HT-29 (cell line): ENCODE measurements around the gene RPL41. TPM values are rescaled to one million over a fixed set of nuclear protein-coding genes. Genes with fewer than 3 reads are reported as not detected.

ENCODE experiments used
- DNase-seq: peaks from one replicate; pipeline ENCODE4 v3.0.0-alpha.2; 2015; ENCODE audit warnings: low spot score
- total RNA-seq: library from RNA; depleted of rRNA; stranded (reverse); fragments of >200 nt; shearing (Covaris generic); gene quantifications from 2 replicates; pipeline ENCODE4 v1.2.3, GENCODE V29; 2014

RPL41 gene
- total RNA-seq, 1 experiment from 2014 or later, result 3,623 TPM

DNA sequence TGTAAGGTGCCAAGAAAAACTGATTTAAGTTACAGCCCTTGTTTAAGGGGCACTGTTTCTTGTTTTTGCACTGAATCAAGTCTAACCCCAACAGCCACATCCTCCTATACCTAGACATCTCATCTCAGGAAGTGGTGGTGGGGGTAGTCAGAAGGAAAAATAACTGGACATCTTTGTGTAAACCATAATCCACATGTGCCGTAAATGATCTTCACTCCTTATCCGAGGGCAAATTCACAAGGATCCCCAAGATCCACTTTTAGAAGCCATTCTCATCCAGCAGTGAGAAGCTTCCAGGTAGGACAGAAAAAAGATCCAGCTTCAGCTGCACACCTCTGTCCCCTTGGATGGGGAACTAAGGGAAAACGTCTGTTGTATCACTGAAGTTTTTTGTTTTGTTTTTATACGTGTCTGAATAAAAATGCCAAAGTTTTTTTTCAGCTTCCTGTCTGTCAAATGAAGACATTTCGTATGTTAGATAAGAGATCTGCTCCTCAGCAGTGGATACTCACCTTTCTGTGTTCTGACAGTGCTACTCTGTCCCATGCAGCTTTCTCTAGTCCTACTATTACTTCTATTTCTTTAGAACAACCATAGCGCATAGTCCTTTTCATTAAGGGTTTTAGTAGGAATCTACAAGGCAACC is 13.2 kb upstream of the RPL41 start:
- no peak for DNase-seq

DNA sequence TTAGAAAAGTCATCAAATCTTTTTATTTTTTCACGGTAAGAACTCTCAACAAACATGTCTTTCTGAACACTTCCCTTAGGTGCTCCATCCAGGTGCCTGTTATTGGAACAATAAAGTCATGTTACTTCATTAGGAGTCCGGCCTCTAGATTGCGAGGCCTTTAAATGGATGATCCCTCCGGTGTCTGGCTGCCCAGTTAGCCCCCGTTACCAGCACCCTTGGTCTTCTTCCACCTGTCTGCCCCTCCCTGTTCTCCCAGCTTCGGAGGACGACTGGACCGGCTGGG is 12.7 kb upstream of the RPL41 start:
- DNase-seq, result no peak

DNA sequence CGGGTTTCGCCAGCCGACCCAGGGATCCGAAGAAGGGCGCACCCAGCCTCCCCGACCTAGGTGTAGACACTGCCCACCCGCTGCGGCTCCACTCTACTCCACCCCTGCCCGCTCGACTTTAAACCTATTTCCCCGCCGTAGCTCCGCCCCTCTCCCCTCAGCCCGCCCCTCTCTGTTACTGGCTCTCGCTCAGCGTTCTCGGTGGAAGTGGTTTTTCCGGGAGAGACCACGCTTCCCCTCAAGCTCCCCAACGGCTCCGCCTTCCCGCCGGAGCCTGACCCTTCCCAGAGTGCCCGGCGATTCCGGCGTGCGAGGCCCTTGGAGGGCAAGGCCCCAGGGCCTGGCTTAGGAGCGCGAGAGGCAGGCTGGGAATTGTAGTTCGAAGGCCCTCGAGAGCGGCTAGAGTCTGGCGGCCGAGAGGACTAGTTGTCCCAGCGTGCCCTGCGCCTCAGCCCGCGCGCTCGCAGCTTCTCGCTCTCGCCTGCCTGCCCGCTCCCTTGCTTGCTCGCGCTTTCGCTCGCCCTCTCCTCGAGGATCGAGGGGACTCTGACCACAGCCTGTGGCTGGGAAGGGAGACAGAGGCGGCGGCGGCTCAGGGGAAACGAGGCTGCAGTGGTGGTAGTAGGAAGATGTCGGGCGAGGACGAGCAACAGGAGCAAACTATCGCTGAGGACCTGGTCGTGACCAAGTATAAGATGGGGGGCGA is 12.2 kb upstream of the RPL41 start, which contains the start of gene PA2G4:
Gene PA2G4 (plus strand): TSS at position 451 of the 706 bp plus-strand sequence. CDS start 179 bp downstream, at position 630.
- peak; percentile 99 for DNase-seq

DNA sequence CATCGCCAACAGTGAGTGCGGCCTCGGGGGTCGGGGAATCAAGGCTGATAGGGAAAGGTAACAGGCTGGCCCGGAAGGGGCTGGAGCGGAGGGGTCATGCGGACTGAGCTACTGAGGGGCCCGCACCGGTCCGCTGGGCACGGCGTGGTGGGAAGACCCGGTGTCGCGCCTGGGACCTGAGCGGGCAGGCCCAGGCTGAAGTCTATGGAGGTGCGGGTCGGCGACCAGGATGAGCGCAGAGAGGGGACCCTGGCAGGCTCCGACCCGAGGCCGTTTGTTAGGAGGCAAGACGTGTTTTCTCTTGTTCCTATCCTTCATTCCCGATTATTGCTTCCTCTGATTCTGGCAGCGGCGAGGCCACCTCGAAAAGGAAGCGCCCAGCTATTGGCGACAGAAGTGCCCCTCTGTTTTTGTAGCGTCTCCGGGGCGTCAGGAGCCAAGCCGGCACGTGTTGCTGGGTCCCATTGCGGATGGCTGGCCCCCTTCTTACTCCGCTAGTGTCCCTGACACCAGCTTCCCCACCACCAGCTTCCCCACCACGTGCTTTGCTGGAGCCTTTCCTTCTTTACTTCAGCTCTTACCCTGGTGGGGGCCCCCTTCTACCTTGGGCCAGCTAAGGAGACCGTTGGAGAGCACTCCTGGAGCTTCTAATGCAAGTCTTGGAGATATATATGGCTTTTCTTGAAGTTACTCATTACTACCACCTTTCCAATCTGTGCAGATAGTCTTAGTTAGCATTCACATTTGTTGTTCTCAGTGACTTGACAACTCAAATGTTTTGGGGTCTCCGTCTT is 11.4 kb upstream of the RPL41 start:
- peak; percentile 51 for DNase-seq

DNA sequence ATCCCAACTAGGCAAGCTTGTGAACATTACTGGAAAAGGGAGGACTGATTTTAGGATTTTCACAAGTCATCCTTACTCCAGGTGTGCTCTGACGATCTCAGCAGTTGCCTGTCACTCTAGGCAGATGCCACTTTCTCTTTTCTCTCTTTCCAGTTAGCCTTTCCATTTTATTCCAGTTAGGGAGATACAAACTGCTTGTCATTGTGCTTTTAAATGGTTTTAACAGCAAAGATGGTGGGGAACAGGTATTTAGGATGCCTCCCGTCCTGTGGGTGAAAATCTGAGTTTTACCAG is 10.9 kb upstream of the RPL41 start:
- DNase-seq, result no peak

DNA sequence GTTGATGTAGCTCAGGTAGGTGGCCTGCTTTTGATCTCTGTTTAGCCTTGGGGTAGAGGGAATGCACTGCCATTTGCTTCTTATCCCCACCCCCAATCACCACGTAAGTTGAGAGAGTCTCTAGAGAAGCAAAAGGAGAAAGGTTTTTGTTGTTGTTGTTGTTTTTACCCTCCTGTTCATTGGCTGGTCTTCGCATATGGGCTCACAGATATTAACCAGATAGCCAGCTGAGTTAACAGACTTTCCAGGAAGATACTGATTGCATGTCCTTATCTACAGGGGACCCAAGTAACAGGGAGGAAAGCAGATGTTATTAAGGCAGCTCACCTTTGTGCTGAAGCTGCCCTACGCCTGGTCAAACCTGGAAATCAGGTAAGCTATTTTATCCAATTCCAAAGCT is 9.2 kb upstream of the RPL41 start:
- no peak for DNase-seq

DNA sequence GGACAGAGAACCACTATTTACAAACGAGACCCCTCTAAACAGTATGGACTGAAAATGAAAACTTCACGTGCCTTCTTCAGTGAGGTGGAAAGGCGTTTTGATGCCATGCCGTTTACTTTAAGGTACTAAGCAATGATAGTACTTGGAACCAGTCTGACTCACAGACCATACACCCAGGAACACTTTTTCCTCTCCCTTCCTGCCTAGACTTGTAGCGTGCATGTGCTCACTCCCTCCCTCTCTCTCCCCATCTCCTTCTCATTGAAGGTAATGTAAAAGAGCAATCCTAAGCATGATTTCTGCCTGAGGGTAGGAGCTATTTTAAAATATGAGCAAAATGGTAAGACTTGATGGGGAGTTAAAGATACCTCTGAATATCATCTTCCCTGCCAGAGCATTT is 5.9 kb upstream of the RPL41 start:
- DNase-seq, result no peak

DNA sequence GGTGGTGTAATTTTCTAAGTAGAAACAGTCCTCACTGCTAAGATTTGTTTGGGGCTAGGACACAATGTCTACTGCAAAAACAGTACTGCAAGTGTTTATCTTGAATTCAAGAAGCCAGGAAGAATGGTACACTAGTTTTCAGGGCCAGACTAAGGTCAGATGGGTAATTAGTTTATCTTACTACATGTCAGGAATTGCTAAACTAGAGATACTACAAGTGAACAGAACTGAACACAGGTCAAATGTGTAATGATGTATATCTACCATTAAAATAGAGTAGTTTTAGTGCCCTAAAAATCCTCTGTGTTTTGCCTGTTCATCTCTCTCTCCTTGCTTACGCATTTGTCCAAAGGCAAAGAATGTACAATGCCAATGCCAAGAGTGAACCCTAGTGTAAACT is 2.3 kb upstream of the RPL41 start:
- DNase-seq, result peak; percentile 3

DNA sequence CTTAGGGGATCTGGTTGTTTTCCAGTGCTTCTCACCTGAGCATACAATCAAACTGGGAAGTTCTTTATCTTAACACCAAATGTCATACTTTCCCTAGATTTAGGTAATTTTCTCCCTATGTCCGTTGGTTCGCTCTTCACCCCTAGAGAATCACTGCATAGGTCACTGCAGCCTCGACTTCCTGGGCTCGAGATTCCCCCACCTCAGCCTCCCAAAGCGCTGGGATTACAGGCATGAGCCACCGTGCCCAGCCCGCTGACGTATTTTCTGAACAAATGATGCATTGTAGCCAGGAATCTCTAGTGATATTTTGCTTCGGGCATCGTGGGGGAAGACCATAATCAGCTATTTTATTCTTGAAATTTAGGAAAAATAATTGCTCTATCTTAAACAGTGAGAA is 1.1 kb upstream of the RPL41 start:
- peak; percentile 13 for DNase-seq

DNA sequence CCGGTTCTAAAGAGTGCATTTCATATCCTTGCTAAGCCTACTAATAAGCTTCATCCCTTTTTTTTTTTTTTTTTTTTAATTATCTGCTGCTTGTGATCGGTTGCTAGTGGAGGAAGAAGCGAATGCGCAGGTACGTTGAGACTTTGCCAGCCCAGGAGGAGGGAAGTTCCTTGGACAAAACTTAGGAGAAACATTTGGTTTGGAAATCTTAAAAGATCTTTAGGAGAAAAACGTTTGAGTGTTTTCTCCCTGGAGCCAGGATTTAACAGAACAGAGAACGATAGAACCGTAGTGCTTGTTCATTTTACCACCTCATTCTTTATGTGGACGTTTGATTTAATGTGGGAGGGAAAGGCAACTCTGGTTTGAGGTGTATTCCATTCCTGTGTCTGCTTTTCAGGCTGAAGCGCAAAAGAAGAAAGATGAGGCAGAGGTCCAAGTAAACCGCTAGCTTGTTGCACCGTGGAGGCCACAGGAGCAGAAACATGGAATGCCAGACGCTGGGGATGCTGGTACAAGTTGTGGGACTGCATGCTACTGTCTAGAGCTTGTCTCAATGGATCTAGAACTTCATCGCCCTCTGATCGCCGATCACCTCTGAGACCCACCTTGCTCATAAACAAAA is 761 bp downstream of the RPL41 start:
- DNase-seq, result peak; percentile 39

DNA sequence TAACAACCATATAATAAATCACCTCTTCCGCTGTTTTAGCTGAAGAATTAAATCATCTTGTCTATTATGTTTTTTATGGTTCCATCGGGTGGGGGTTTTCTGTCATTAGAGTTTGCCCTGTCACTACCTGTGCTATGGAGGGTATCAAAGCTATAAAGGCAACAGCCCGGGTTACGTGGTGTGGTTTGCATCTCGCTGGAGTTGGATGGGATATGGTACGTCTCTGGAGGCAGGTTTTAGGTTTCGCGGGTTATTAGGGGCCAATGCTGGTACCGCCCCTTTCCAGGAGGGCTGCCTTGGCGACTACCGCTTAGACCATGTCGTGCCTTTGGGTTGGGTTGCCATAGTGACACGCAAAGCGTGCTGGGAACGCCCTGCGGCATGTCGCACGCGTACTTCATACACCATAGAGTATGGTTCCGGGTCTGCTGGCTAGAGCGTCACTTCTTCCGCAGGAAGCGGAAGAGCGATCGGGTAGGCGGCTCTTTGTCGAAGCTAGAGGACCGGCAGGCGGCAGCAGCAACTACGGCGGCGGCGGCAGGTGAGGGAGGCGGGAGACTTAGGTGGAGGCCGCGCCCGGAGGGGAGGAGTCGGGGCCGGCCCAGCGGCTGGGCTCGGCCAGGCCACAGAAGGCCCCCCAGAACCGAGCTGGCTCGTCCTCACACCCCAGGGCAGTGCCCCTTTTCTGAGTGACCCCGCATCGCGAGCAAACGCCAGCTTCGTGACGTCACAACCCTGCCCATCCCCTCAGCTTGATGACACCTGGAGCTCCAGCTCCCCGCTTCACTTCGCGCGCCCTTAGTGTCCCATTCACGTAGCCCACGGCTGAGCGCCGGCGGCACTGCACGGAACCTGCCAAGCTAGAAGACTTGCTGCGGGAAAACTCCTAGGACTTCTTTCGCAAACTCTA is 1.6 kb downstream of the RPL41 start, which contains the start of gene ZC3H10:
Gene ZC3H10 (plus strand): TSS at position 489 of the 910 bp plus-strand sequence. CDS start 2,297 bp downstream, outside the sequence.
- DNase-seq, result peak; percentile 98

DNA sequence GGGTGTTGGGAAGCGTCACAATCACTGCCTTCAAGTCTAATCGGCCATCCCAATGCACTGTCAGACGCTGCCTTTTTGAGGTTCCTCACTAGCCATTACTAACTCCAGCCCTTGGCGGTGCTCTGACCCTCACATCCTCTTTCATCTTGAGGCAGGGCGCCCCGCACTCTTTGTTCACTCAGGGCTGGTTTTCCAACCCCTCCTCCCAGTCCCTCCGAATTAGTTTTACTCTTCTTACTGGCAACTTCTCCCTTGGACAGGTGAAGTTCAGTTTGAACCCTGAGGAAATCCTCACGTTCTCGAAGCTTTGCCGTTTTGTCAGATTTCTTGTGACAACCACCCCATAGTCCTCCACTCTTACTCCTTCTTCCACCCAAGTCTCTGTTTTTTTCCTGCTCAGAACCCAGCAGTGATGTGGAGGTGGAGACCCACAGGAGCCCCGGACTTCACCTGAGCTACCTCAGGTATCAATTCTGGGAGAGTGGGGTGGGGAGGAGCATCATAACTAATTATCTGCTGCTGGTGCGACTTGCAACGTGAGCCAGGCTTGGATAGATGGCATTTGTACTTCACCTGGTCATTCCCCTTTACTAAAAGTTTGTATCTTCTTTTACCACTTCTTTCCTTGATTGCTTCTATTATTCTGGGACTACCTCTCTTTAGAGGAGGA is 2.4 kb downstream of the RPL41 start:
- no peak for DNase-seq

DNA sequence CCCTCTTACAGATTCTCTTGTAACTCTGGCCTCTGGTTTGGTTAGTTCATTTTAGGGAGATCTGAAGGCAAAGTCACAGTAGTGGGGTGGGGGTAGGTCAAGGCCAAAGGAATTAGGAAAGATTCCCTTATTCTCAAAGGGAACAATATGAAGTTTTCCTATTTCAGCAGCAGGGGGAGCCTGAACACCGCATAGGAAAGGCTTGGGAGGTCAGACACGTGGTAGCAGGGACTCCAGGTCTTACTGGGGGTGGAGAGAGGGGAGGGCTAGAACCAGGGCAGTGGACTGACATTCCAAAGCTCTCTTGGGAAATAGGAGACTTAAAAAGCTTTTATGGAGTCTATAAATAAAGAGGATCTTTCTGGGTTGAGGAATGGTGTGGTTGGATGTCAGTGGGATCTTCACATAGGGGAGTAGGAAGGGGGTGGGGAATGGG is 2.9 kb downstream of the RPL41 start:
- peak; percentile 90 for DNase-seq

DNA sequence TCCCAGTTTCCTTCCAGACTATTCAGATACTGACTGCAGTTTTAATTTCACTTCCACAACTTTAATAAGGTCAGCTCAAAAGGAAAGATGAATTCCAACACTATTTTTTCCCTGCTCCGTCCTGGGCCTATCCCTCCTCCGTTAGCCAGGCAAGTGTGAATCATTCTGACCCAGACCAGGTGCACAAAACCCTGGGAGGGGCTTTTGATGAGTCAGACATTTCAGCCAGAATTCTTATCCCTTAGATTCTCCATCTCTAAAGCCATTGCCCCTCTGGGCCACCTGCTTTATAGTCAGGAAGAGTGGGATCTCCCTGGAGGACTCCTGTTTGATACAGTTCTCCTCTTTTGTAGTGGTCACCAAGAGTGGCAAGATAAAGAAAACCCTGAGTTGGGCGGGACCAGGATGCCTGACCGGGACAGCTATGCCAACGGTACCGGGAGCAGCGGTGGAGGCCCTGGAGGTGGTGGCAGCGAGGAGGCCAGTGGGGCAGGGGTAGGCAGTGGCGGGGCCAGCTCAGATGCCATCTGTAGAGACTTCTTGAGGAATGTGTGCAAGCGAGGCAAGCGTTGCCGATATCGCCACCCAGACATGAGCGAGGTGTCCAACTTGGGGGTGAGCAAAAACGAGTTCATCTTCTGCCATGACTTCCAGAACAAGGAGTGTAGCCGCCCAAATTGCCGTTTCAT is 3.9 kb downstream of the RPL41 start:
- no peak for DNase-seq

DNA sequence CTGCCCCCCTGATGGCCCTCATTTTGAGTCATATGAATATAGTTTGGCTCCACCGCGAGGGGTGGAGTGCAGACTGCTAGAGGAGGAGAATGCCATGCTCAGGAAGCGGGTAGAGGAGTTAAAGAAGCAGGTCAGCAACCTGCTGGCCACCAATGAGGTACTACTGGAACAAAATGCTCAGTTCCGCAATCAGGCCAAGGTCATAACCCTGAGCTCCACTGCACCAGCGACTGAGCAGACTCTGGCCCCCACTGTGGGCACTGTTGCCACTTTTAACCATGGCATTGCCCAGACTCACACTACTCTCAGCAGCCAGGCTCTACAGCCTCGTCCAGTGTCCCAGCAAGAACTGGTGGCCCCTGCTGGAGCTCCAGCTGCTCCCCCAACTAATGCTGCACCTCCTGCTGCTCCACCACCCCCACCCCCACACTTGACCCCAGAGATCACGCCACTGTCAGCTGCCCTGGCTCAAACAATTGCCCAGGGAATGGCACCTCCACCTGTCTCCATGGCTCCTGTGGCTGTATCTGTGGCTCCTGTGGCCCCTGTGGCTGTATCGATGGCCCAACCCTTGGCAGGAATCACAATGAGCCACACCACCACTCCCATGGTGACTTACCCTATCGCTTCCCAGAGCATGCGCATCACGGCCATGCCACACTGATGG is 4.9 kb downstream of the RPL41 start:
- DNase-seq, result no peak

DNA sequence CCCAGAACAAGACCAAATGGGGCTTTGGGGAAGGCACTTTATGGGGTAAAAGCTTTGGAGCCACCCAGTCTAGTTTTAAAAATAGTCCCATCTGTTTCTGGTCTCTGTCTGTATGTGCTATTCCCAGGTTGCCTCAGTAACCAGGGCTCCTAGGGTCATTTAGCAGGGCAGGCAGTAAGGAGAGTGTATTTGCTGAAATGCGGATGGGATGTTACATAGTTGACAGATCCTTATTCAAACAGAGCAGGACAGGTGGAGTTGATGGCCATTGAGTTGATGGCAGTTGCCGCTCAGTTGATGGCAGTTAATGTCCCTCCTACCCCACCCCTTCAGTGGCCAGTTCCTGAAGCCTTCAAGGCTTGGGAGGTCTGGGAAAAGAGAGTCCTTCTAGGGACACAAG is 6.2 kb downstream of the RPL41 start:
- DNase-seq, result no peak

DNA sequence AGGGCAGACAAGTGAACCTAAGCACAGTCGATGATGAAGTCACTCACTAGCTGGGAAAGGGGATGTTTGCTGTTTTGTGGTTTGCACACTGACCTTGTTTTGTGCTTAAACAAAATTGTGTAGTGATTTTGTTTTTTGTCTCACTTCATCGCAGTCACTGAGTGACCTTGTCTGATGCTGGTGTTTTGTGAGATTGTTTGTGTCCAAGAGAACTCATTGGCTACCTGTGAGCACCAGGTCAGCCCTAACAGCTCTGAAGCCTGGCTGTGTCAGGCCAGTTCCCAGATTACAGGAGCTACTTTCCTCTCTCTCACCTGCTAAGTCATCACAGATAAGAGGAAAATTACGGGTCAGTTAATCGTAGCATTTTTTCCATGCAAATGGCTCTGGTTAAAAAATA is 7.7 kb downstream of the RPL41 start:
- DNase-seq, result no peak

DNA sequence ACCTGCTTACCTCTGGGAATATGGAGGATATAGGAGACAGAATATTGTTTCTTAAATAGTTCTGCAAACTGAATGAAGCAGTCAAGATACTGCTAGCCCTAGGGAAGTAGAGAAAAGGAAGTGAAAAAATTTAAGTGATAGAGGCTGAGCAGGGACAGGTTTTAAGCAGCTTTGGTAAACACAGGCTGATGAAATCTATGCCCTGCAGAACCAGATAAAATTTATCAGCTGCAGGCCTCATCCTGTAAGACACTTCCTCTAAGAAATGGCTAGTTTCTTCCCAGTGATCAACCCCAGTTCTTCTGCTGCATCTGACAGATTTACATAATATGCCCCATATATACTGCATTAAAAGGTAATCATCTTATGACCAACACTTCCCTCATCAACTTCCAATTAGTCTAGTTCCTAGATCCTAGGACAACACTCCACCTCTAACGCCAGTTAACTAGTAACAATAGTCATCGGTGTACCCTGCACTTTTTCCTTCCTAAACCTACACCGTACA is 10.4 kb downstream of the RPL41 start:
- DNase-seq, result no peak

DNA sequence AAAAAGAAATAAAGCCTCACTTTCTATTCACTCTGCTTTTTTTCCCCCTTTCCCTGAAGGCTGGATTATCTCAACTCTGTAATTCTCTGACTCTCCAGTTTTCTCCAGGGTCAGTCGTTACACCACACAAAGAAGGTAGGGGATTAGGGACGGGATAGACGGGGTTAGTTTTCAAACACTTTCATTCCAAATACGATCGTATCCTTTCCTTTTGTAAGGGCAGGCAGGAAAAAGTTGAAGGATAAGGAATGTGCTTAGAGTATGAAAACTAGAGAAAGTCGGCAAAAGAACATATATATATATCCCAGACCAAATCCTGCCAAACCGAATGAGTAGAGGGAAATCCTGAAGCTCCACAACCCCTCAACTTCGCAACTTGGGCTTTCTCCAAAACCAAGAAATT is 11.1 kb downstream of the RPL41 start:
- no peak for DNase-seq
